Measurements from ENCODE around the gene TRIM36. TPM values are rescaled to one million over a fixed set of nuclear protein-coding genes. Genes with fewer than 3 reads are reported as not detected.

The TRIM36 gene
- total RNA-seq, 4 donors from 2014 or later, result 1.5 to 12.7 (median 3.7) TPM

DNA sequence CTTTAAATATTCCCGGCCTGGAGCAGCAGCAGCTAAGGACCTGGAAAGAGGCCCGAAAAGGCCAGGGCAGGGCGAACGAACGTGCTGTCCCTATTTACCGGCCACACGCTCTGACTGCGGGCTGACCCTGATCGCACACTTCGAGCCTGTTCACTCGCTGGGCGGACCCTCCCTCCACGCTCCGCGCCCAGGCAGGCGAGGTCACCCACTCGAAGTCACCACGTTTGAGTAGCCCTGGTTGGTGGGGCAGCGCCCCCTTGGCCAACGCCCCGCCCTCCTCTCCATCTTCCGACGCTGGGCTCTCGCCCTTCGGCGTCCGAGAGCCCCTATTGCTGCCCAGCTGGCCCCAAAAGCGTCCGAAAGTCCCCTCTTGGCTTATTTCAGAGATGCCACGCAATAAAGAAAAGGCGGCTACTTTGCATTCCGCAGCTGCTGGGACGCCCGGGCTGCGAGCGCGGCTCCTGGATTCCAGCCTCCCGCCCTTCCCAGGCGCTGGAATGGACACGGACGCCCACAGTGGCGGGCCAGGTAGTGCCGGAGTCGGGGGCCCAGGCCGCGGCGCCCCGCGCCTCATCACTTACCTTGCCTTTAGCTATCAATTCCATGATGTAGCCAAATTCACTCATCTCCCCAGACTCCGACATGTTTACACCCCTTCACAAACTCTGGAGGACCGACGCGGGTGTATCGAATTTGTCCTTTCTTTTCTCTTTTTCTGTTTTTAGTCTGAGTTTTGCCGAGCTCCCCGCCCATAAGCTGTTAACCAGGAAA lies 9.9 kb upstream of the TRIM36 start:
- Histone ChIP-seq H3K27me3 (peaks cover 0 to 73% of the 10 kb centered on the region in 2 donors), H3K4me3 (peak overlapping the region; percentile 35 to 58 (median 54)), H3K36me3 (no peaks in the 10 kb centered on the region), H3K4me1 (peaks cover 0 to 21% (median 14%) of the 10 kb centered on the region in 4 donors), H3K27ac (no peak overlapping the region), H3K9me3 (no peaks in the 10 kb centered on the region)
- TF ChIP-seq, protein P1, sequence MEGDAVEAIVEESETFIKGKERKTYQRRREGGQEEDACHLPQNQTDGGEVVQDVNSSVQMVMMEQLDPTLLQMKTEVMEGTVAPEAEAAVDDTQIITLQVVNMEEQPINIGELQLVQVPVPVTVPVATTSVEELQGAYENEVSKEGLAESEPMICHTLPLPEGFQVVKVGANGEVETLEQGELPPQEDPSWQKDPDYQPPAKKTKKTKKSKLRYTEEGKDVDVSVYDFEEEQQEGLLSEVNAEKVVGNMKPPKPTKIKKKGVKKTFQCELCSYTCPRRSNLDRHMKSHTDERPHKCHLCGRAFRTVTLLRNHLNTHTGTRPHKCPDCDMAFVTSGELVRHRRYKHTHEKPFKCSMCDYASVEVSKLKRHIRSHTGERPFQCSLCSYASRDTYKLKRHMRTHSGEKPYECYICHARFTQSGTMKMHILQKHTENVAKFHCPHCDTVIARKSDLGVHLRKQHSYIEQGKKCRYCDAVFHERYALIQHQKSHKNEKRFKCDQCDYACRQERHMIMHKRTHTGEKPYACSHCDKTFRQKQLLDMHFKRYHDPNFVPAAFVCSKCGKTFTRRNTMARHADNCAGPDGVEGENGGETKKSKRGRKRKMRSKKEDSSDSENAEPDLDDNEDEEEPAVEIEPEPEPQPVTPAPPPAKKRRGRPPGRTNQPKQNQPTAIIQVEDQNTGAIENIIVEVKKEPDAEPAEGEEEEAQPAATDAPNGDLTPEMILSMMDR (IDR thresholded peaks at IDR 0.05), result no peak
- no peak for TF ChIP-seq EP300 (IDR thresholded peaks at IDR 0.05)
- DNase-seq (ENCODE audit: low spot score in 2 of 2), result no peak
- 5 to 6% methylated on average over 46 to 53 of the region's 56 CpGs for WGBS, 2 donors

GRCh38 chr5:115179030-115179393 lies 9.3 kb upstream of the TRIM36 start:
- Histone ChIP-seq H3K9me3 (no peaks in the 10 kb centered on the region), H3K36me3 (no peaks in the 10 kb centered on the region), H3K27me3 (peaks cover 0 to 67% of the 10 kb centered on the region in 2 donors), H3K4me3 (peak overlapping the region in 3 of 4 donors; percentile 35 to 58 (median 53)), H3K4me1 (peaks cover 0 to 21% (median 14%) of the 10 kb centered on the region in 4 donors), H3K27ac (no peak overlapping the region)
- no peak for DNase-seq (ENCODE audit: low spot score in 2 of 2)
- TF ChIP-seq EP300 (IDR thresholded peaks at IDR 0.05) (no peak), POLR2A (IDR thresholded peaks at IDR 0.05) (no peak)
- TF ChIP-seq, protein P1 (IDR thresholded peaks at IDR 0.05), result no peak
- 27 to 59% methylated on average over 21 to 22 of the region's 30 CpGs for WGBS, 2 donors

DNA sequence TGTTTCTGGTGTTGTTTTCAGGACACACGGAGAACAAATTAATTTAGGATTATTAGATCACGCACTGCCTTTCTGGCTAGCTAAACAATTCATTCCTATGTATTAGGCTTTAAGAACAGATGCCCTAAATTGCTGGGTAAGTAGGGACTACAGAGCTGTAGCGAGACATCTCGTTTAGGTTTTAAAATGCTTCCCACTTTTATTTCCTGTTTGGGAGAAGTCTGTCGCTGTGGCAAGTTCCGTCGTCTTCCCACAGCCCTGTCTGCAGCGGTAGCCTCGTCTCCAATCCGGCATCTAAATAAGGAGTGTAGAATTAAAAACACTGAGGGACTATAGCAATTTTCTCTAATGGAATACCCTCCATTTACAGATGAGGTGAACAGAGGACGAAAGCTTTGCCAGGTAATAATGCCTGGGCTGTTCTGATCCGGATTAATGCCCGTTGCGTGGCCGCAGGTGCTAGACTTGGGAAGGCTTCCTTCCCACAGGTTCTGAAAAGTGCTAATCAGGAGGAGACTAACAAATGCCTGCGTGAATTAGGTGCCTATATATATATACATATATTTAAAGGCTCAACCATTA lies 1.3 kb upstream of the TRIM36 start:
- peaks cover 0 to 4% (median 0%) of the 10 kb centered on the region in 4 donors for H3K9me3 ChIP-seq
- TF ChIP-seq POLR2A (IDR thresholded peaks at IDR 0.05) (no peak), EP300 (IDR thresholded peaks at IDR 0.05) (no peak)
- TF ChIP-seq, protein P1 (IDR thresholded peaks at IDR 0.05), result no peak
- H3K27me3 ChIP-seq, result peaks cover 0 to 29% of the 10 kb centered on the region in 2 donors
- H3K36me3 ChIP-seq, result no peaks in the 10 kb centered on the region
- H3K27ac ChIP-seq, result peak overlapping the region in 1 of 4 donors; percentile 70
- H3K4me3 ChIP-seq, result peak overlapping the region; percentile 49 to 80 (median 63)
- WGBS, 2 donors, result 26 to 29% methylated on average over 16 of the region's 16 CpGs
- no peak for DNase-seq (ENCODE audit: low spot score in 2 of 2)
- H3K4me1 ChIP-seq, result peaks cover 0 to 20% (median 7%) of the 10 kb centered on the region in 4 donors

DNA sequence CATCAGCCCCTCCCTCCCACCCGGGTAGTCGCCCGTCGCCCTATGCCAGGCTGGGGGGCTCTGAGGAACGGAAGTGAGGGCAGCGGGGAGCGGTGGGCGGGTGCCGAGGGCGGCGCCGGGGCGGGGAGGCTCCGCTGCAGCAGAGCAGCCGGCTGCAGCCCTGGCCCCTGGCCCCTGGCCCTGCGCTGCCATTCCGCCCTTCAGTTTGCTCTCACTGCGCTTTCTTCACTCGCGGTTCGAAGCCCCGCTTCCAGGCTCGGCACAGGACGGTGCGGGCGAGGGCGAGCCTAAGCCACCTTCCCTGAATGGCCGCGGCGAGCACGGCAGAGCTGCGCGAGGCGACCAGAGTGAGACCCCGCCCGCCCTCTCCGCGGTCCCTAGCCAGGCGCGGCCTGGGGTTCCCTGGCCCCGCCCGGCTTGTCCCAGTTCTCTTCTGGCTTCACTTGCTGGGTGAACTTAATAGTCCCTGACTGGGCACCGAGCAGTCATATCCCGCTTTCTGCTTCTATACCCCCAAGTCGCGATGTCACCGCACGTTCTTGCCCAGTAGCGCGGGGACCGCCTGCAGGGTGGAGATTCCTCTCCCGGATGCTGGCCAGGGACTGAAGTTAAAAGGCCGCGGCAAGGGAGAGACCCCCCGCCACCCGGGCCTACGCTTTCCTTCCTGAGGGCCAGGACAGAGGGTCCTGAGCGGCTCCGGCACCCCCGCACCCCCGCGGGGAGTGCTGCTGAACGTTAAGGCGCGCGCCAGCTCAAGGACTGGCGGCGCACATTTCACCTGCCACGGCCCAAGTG lies 623 bp upstream of the TRIM36 start:
- H3K4me1 ChIP-seq, result peaks cover 0 to 20% (median 7%) of the 10 kb centered on the region in 4 donors
- peaks cover 0 to 4% (median 0%) of the 10 kb centered on the region in 4 donors for H3K9me3 ChIP-seq
- WGBS, 2 donors, result 2 to 3% methylated on average over 36 to 48 of the region's 69 CpGs
- H3K4me3 ChIP-seq, result peak overlapping the region; percentile 49 to 80 (median 63)
- no peak for TF ChIP-seq POLR2A (IDR thresholded peaks at IDR 0.05)
- TF ChIP-seq, protein P1 (IDR thresholded peaks at IDR 0.05), result no peak
- H3K36me3 ChIP-seq, result no peaks in the 10 kb centered on the region
- peak overlapping the region in 2 of 4 donors; percentile 52 to 70 for H3K27ac ChIP-seq
- H3K27me3 ChIP-seq, result peaks cover 0 to 26% of the 10 kb centered on the region in 2 donors
- DNase-seq (ENCODE audit: low spot score in 2 of 2), result no peak

All from tibial nerve (tissue), 4 donors.